Keratinocyte (primary cell): Measurements from ENCODE around the gene CIPC. TPM values are rescaled to one million over a fixed set of nuclear protein-coding genes. Genes with fewer than 3 reads are reported as not detected.
A peak's percentile ranks its signal among the peaks of the same experiment; 100 is the strongest.

Experiments
- DNase-seq: peaks from one replicate; pipeline ENCODE4 v3.0.0-alpha.2; 2011; ENCODE audit warnings: low read depth, missing footprints, low spot score
- FAIRE-seq: peaks from 2 replicates; lab custom pipeline; 2011; peaks lifted over from hg19 to GRCh38; lab: Jason Lieb, UNC
- H2AFZ ChIP-seq: 2 replicates; pipeline ENCODE4 v1.6.0; 2012; ENCODE audit warnings: low read length, control low read depth, inconsistent platforms; ENCODE audit not compliant: control insufficient read depth
- H3K27ac ChIP-seq: 2 replicates; pipeline ENCODE4 v1.5.1; 2011; ENCODE audit warnings: low read length; ENCODE audit not compliant: control insufficient read depth, insufficient read depth
- H3K27me3 ChIP-seq: 3 replicates; pipeline ENCODE4 v1.6.0; 2011; ENCODE audit warnings: low read length; ENCODE audit not compliant: control insufficient read depth, insufficient read depth; ENCODE audit errors: extremely low read depth
- H3K36me3 ChIP-seq, 2 experiments: 2 replicates in 1 of 2; 3 replicates in 1 of 2; pipeline ENCODE4 v1.5.1; 2011; ENCODE audit warnings: low read length in 2 of 2, mild to moderate bottlenecking in 1 of 2; ENCODE audit not compliant: control insufficient read depth in 2 of 2, insufficient read depth in 2 of 2; ENCODE audit errors: extremely low read depth in 1 of 2
- H3K4me1 ChIP-seq: 3 replicates; pipeline ENCODE4 v1.5.1; 2011; ENCODE audit warnings: low read length; ENCODE audit not compliant: control insufficient read depth, insufficient read depth; ENCODE audit errors: extremely low read depth
- H3K4me2 ChIP-seq: 3 replicates; pipeline ENCODE4 v1.6.0; 2011; ENCODE audit warnings: low read depth, low read length; ENCODE audit not compliant: control insufficient read depth, insufficient read depth; ENCODE audit errors: extremely low read depth
- H3K4me3 ChIP-seq, 3 experiments: fragments of 200-600 bp in 1 of 3; sonication (generic) in 1 of 3; 2 replicates in 2 of 3; 3 replicates in 1 of 3; pipeline ENCODE4 v1.5.1; 2011 to 2016; ENCODE audit warnings: low read length in 3 of 3, mild to moderate bottlenecking in 3 of 3, control low read depth in 2 of 3, inconsistent platforms in 1 of 3, low read depth in 1 of 3, mixed read lengths in 1 of 3, mixed run types in 1 of 3, moderate library complexity in 1 of 3; ENCODE audit not compliant: control insufficient read depth in 2 of 3, insufficient read depth in 2 of 3; ENCODE audit errors: extremely low read depth in 1 of 3
- H3K79me2 ChIP-seq: 2 replicates; pipeline ENCODE4 v1.6.0; 2012; ENCODE audit warnings: low read length; ENCODE audit not compliant: control insufficient read depth, insufficient read depth
- H3K9ac ChIP-seq: 3 replicates; pipeline ENCODE4 v1.6.0; 2011; ENCODE audit warnings: low read length; ENCODE audit not compliant: control insufficient read depth, insufficient read depth; ENCODE audit errors: extremely low read depth
- H3K9me1 ChIP-seq: 3 replicates; pipeline ENCODE4 v1.6.0; 2011; ENCODE audit warnings: low read length; ENCODE audit not compliant: control insufficient read depth, insufficient read depth; ENCODE audit errors: extremely low read depth
- H3K9me3 ChIP-seq: 2 replicates; pipeline ENCODE4 v1.5.1; 2012; ENCODE audit warnings: low read depth, low read length; ENCODE audit not compliant: control insufficient read depth
- H4K20me1 ChIP-seq: 3 replicates; pipeline ENCODE4 v1.6.0; 2011; ENCODE audit warnings: low read length; ENCODE audit not compliant: control insufficient read depth, insufficient read depth; ENCODE audit errors: extremely low read depth
- EZH2 ChIP-seq: IDR thresholded peaks from one replicate; pipeline ENCODE4 v1.6.1; 2012; ENCODE audit warnings: inconsistent platforms, mild to moderate bottlenecking, low read length, moderate library complexity
- dilution Hi-C: fragments of 300-500 bp; cut with MboI; formaldehyde crosslinking; loops from one replicate; pipeline ENCODE4 v1.7.0; 2020; ENCODE audit warnings: low sequenced_read_pairs; ENCODE audit not compliant: extremely low pct_ligation_motif_present
- polyA plus RNA-seq, 5 experiments: library from polyadenylated mRNA; depleted of rRNA in 3 of 5; stranded (reverse) in 3 of 5; stranded (forward) in 1 of 5; unstranded in 1 of 5; fragments of >200 nt; gene quantifications; 1 replicate in 1 of 5; 2 replicates in 3 of 5; 3 replicates in 1 of 5; pipeline versions ENCODE4 v1.2.1 to v1.2.3, GENCODE V29; 2011 to 2012; ENCODE audit warnings: missing spikeins in 2 of 5, low read depth in 1 of 5, low replicate concordance in 1 of 5
- TF ChIP-seq, protein P1 (sequence below), 3 experiments: IDR thresholded peaks in 1 of 3; conservative IDR thresholded peaks in 1 of 3; optimal IDR thresholded peaks in 1 of 3; 2 replicates in 2 of 3; 3 replicates in 1 of 3; pipeline versions ENCODE3 to v1.5.1; 2011; ENCODE audit warnings: low read length in 3 of 3, mild to moderate bottlenecking in 3 of 3, moderate library complexity in 2 of 3, control low read depth in 1 of 3, inconsistent platforms in 1 of 3; ENCODE audit not compliant: insufficient read depth in 2 of 3; ENCODE audit errors: extremely low read depth in 1 of 3

Gene CIPC
- polyA plus RNA-seq, 1 donor (not counting 4 experiments of a cell fraction or from before 2014, with no cell fraction given), result 13.2 TPM

DNA sequence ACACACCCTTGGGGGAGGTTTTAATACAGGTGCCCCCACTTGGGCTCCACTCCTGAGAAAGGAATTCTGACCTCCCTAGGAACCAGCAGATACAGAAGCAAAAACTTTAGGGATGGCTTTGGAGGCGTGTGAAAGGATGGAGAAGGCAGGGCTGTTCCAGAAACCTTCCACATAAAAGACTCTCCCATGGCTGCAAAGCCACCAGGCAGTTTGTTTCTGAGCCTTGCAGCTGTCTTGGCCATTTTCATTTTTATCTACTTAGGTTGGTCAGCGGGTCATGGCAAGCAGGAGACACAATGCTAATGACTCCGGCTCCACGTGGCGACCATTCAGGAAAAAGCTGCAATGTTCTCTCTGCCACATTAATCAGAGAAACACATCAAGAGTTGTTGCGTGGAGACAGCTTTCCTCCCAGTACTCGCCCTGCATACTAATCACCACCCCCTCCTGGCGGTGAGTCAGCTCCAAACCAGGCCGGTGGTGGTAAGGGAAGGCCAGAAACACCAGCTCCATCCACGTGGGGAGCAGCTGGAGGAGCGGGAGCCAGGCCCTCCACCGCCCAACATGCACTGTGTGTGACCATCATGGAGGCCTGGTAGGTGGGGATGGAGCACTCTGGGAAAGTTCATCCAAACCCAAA lies 38.7 kb upstream of the CIPC start:
- Histone ChIP-seq H3K79me2 (no peaks in the 10 kb centered on the region), H3K4me1 (no peaks in the 10 kb centered on the region), H2AFZ (no peak overlapping the region), H3K27me3 (no peaks in the 10 kb centered on the region), H4K20me1 (no peaks in the 10 kb centered on the region), H3K36me3 (no peaks in the 10 kb centered on the region), H3K9me3 (peaks cover 3% of the 10 kb centered on the region), H3K9ac (no peak overlapping the region), H3K27ac (no peak overlapping the region), H3K4me3 (no peak overlapping the region), H3K4me2 (no peak overlapping the region), H3K9me1 (no peaks in the 10 kb centered on the region)
- no peak for TF ChIP-seq EZH2
- TF ChIP-seq, protein P1, sequence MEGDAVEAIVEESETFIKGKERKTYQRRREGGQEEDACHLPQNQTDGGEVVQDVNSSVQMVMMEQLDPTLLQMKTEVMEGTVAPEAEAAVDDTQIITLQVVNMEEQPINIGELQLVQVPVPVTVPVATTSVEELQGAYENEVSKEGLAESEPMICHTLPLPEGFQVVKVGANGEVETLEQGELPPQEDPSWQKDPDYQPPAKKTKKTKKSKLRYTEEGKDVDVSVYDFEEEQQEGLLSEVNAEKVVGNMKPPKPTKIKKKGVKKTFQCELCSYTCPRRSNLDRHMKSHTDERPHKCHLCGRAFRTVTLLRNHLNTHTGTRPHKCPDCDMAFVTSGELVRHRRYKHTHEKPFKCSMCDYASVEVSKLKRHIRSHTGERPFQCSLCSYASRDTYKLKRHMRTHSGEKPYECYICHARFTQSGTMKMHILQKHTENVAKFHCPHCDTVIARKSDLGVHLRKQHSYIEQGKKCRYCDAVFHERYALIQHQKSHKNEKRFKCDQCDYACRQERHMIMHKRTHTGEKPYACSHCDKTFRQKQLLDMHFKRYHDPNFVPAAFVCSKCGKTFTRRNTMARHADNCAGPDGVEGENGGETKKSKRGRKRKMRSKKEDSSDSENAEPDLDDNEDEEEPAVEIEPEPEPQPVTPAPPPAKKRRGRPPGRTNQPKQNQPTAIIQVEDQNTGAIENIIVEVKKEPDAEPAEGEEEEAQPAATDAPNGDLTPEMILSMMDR (optimal IDR thresholded peaks at IDR 0.05 in 1 of 3, IDR thresholded peaks at IDR 0.05 in 1 of 3, conservative IDR thresholded peaks at IDR 0.05 in 1 of 3; ENCODE audit: extremely low read depth in 1 of 3, insufficient read depth in 2 of 3, low read length in 3 of 3), result peak in 1 of 3 experiments; percentile 49
- DNase-seq, result no peak
- dilution Hi-C loops, result no loop called here
- peak; percentile 17 for FAIRE-seq

DNA sequence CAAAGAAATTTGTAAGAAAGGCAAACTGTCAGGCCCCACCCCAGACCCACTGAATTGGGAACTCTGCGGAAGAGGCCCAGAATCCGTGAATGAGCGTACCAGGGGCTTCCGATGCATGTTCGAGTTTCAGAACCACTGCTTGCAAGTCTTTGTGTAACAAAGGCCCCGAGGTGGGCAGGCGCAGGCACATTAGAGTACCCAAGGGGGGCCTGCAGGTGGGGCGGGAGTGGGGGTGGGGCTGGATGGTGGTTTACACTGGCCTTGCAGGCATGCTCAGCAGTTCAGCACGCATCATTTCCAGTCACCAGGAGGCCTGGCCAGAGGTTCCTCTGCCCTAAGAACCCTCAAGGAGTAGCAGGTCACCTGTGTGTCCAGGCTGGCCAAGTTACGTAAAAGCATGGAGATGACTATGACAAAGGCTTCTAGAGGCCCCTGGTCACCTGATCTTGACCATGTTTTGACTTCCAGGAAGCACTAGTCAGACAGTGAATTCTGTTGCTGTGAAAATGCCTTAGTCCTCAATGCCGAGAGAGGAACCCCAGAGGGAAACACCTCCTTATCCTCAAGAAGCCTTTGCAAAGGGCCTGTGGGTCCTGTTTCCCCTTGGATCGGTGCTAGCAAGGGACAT lies 36.3 kb upstream of the CIPC start:
- TF ChIP-seq, protein P1 (optimal IDR thresholded peaks at IDR 0.05 in 1 of 3, IDR thresholded peaks at IDR 0.05 in 1 of 3, conservative IDR thresholded peaks at IDR 0.05 in 1 of 3; ENCODE audit: extremely low read depth in 1 of 3, insufficient read depth in 2 of 3, low read length in 3 of 3), result no peak
- no peak for TF ChIP-seq EZH2
- FAIRE-seq, result no peak
- no peak overlapping the region for H3K4me2 ChIP-seq
- no peaks in the 10 kb centered on the region for H3K27me3 ChIP-seq
- H3K79me2 ChIP-seq, result no peaks in the 10 kb centered on the region
- no peak overlapping the region for H3K27ac ChIP-seq
- no peak overlapping the region for H2AFZ ChIP-seq
- no peak overlapping the region for H3K4me3 ChIP-seq
- H3K9me3 ChIP-seq, result no peaks in the 10 kb centered on the region
- DNase-seq, result no peak
- no peak overlapping the region for H3K9ac ChIP-seq
- dilution Hi-C loops, result no loop called here
- H3K36me3 ChIP-seq, result no peaks in the 10 kb centered on the region
- no peaks in the 10 kb centered on the region for H4K20me1 ChIP-seq
- no peaks in the 10 kb centered on the region for H3K9me1 ChIP-seq
- H3K4me1 ChIP-seq, result no peaks in the 10 kb centered on the region
